NCI-H446 treated with DMSO at 0.1 percent for 48 hours (cell line): ENCODE results near the gene NAA30.
"Not testable (repeated sequence)": the region's sequence is repeated elsewhere in the genome, so short reads cannot be mapped to it uniquely, and the experiment has no call there.

ENCODE experiments used
- DNase-seq: peaks from one replicate; lab custom pipeline; 2025; lab: John Stamatoyannopoulos, UW

The NAA30 gene

GRCh38 chr14:57390037-57390805, at the start of gene NAA30:
Gene NAA30, plus strand, starts transcription at chr14:57390586. Its CDS starts 372 bp downstream, at chr14:57390958.
- peak; percentile 86 for DNase-seq

- DNase-seq: not testable (repeated sequence)
Observed at GRCh38 chr14:57343545-57344297, 46.7 kb upstream of the NAA30 start.

GRCh38 chr14:57345106-57345505, 45.3 kb upstream of the NAA30 start:
- DNase-seq: no peak

- no peak for DNase-seq
Observed at GRCh38 chr14:57346741-57347140, 43.6 kb upstream of the NAA30 start.

GRCh38 chr14:57352396-57353170, 37.8 kb upstream of the NAA30 start:
- DNase-seq: no peak

- DNase-seq: no peak
Observed at GRCh38 chr14:57355081-57355800, 35.1 kb upstream of the NAA30 start.

- DNase-seq: no peak
Observed at GRCh38 chr14:57362361-57362760, 28.0 kb upstream of the NAA30 start.

GRCh38 chr14:57364659-57365450, 25.5 kb upstream of the NAA30 start:
- no peak for DNase-seq

- DNase-seq: not testable (repeated sequence)
Observed at GRCh38 chr14:57370187-57370586, 20.2 kb upstream of the NAA30 start.

- no peak for DNase-seq
Observed at GRCh38 chr14:57371013-57371412, 19.4 kb upstream of the NAA30 start.

GRCh38 chr14:57375156-57375555, 15.2 kb upstream of the NAA30 start:
- no peak for DNase-seq

GRCh38 chr14:57378661-57379060, 11.7 kb upstream of the NAA30 start:
- no peak for DNase-seq

GRCh38 chr14:57380935-57381334, 9.5 kb upstream of the NAA30 start:
- no peak for DNase-seq

GRCh38 chr14:57382283-57382682, 8.1 kb upstream of the NAA30 start:
- no peak for DNase-seq

GRCh38 chr14:57383125-57383745, 7.2 kb upstream of the NAA30 start:
- no peak for DNase-seq

- DNase-seq: no peak
Observed at GRCh38 chr14:57388067-57388466, 2.3 kb upstream of the NAA30 start.

- no peak for DNase-seq
Observed at GRCh38 chr14:57389646-57390036, 745 bp upstream of the NAA30 start.

- no peak for DNase-seq
Observed at GRCh38 chr14:57390806-57391516, 575 bp downstream of the NAA30 start.

GRCh38 chr14:57391517-57392195, 1.3 kb downstream of the NAA30 start:
- no peak for DNase-seq
